Endothelial cell of umbilical vein (primary cell): ENCODE measurements around the gene PAOX.

Source experiments
- CTCF ChIP-seq, 2 donors: IDR thresholded peaks; 1 replicate in 1 of 2; 2 replicates in 1 of 2; pipeline ENCODE4 v1.5.1; 2011; ENCODE audit warnings: low read length in 2 of 2, mild to moderate bottlenecking in 2 of 2, moderate library complexity in 2 of 2, control low read depth in 1 of 2, inconsistent platforms in 1 of 2, low read depth in 1 of 2; ENCODE audit not compliant: insufficient read depth in 1 of 2; ENCODE audit errors: extremely low read depth in 1 of 2
- EZH2 ChIP-seq: IDR thresholded peaks from 2 replicates; pipeline ENCODE4 v1.6.1; 2012; ENCODE audit warnings: borderline replicate concordance, low read depth, mild to moderate bottlenecking, moderate library complexity, low read length, inconsistent platforms; ENCODE audit not compliant: severe bottlenecking
- GATA2 ChIP-seq: IDR thresholded peaks from 2 replicates; pipeline ENCODE4 v1.7.0; 2011; ENCODE audit warnings: low read depth, mild to moderate bottlenecking, moderate library complexity, mixed read lengths, low read length; ENCODE audit not compliant: insufficient read length, insufficient read depth
- JUN ChIP-seq: IDR thresholded peaks from 2 replicates; pipeline ENCODE4 v1.6.1; 2011; ENCODE audit warnings: borderline replicate concordance, low read depth; ENCODE audit not compliant: insufficient read length, insufficient read depth
- MAX ChIP-seq: IDR thresholded peaks from 2 replicates; pipeline ENCODE4 v1.6.1; 2011; ENCODE audit not compliant: insufficient read depth, insufficient read length
- MYC ChIP-seq: IDR thresholded peaks from one replicate; pipeline ENCODE4 v1.6.1; 2011; ENCODE audit warnings: mild to moderate bottlenecking, low read depth, low read length
- POLR2A ChIP-seq: IDR thresholded peaks from 2 replicates; pipeline ENCODE4 v1.6.1; 2012; ENCODE audit warnings: low read depth, mild to moderate bottlenecking, control low read depth, low read length
- POLR2AphosphoS5 ChIP-seq: IDR thresholded peaks from 2 replicates; pipeline ENCODE4 v1.6.1; 2012; ENCODE audit warnings: low read depth, mild to moderate bottlenecking, control low read depth, low read length, moderate library complexity; ENCODE audit not compliant: insufficient read depth

- no peak for TF ChIP-seq CTCF (IDR thresholded peaks at IDR 0.05; ENCODE audit: extremely low read depth in 1 of 2, insufficient read depth in 1 of 2, low read depth in 1 of 2, low read length in 2 of 2)
- TF ChIP-seq EZH2, result no peak
- TF ChIP-seq POLR2A, result no peak
- no peak for TF ChIP-seq POLR2AphosphoS5
- no peak for TF ChIP-seq MYC
- no peak for TF ChIP-seq JUN
- TF ChIP-seq MAX, result no peak
- no peak for TF ChIP-seq GATA2
Measured at GRCh38 chr10:133332936-133333699, 45.9 kb upstream of the PAOX start.
